NCI-H1417 (cell line): ENCODE measurements around the gene TAF4.
"Not testable (repeated sequence)": the region's sequence is repeated elsewhere in the genome, so short reads cannot be mapped to it uniquely, and the experiment has no call there.

ENCODE experiments used
- DNase-seq, 3 experiments: peaks; one replicate each; lab custom pipeline; 2025; lab: John Stamatoyannopoulos, UW

The TAF4 gene

GRCh38 chr20:62055862-62056115 is 9.9 kb downstream of the TAF4 start:
- DNase-seq = not testable (repeated sequence)

GRCh38 chr20:62055106-62055861 is 10.4 kb downstream of the TAF4 start:
- no peak for DNase-seq

DNA sequence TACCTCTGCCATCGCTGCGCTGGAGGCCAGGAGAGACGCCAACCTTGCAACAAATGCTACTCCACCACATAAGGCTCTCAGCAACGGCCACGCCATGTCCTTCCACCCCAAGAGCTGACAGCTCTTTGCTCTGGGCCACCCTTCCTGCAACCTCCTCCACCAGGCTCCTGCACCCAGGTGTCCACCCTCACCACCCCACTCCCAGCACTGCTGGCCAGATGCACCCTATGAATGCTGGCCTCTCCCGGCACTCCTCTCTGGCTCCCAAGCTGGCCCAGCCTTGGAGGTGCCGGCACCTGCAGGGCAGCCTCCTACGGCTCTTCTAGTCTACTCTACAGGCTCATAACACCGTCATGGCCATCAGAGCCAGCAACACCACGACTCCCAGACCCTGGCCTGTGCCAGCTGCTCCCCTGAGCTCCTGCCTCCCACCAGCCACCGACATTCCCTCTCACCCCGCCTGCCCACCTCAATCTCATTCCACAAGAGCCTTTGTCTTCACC is 11.2 kb downstream of the TAF4 start:
- no peak for DNase-seq

DNA sequence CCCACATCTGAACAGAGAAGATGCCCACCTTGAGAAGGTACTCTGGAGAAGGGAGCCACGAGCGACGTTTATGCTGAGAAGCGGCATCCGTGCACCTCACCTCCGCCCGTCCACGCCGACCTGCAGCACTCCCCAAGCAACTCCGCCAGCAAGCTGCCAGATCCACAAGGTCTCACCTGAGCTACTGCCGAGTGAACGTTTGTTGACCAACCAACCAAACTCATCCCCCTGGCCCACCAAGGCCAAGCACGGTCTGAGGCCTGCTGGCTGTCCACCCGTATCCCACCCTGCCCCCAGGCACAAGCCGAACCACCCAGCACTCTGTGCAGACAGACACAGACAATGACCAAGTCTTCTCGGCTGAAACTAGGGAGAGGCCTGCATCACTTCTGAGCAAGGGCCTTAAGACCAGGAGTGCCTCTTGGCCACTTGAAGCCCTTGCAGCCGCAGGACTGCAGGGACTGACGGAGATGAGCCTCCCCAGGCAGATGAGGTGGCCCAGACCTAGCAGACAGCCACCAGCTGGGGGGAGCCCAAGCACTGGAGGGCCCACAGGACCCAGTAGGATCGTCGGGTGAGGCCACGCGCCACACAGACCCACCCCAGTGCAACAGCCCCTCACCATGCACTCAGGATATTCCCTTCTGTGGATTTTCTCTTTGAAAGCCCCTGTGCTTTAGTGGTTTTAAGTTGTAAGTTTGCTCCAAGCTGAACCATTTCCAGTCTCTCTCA is 12.1 kb downstream of the TAF4 start:
- no peak for DNase-seq

- DNase-seq = no peak
Observed at GRCh38 chr20:62052842-62053464, 12.7 kb downstream of the TAF4 start.

- DNase-seq = no peak
Observed at GRCh38 chr20:62052336-62052841, 13.3 kb downstream of the TAF4 start.

GRCh38 chr20:62051546-62052255 is 14.0 kb downstream of the TAF4 start:
- DNase-seq = no peak

DNA sequence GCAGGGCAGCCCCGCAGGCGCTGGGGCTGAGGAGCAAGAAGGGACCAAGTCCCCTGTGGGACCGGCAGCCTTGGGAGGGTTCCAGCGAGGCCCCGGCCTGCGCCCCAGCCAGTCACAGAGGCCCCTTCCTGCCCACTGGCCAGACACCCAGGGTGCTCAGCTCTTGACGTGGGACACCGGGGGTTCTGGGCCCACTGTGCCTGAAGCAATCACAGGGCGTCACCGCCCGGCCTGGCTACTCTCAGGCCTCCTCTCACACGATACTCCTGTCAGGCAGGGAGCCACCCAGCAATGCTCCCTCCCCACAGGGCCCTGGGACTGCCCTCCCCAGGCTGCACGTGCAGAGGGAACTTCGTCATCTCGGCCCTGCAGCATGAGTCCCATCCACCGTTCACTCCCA is 14.5 kb downstream of the TAF4 start:
- DNase-seq = no peak

- no peak for DNase-seq
Observed at GRCh38 chr20:62050166-62051120, 15.2 kb downstream of the TAF4 start.

DNA sequence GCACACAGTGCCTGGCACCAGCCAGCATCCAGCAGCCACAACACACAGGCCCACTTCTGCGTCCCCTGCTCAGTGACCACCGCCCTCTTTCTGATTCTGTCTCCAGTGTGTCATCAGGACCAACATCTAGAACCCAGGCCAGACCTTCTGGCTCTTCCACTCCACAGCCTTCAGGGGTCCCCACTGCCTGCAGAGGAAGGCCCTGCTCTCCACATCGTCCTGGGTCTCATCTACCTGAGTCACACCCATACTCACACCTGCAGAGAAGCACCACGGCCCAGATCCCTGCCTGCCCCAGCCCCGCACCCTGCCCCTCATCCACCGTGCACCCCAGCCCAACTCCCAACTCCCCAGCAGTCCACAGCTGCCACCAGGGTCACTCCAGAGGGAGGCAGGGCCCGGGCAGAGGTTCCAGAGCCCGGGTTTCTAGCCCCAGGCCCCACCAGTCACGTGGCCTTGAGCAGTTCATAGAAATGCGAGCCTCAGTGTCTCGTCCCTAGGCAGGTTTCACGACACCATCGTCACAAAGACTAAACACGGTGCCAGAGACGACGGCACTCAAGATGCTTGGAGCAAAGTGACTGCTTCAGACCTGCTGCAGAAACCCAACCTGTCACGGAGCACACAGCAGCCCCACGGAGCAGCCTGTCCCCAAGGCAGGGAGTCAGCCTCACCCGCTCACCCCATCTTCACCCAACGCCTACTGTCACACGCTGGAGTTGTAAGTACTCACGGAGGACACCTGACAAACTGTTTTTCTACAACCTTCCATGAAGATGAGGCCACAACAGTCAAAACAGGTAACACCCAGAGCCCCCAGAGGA is 16.1 kb downstream of the TAF4 start:
- no peak for DNase-seq

DNA sequence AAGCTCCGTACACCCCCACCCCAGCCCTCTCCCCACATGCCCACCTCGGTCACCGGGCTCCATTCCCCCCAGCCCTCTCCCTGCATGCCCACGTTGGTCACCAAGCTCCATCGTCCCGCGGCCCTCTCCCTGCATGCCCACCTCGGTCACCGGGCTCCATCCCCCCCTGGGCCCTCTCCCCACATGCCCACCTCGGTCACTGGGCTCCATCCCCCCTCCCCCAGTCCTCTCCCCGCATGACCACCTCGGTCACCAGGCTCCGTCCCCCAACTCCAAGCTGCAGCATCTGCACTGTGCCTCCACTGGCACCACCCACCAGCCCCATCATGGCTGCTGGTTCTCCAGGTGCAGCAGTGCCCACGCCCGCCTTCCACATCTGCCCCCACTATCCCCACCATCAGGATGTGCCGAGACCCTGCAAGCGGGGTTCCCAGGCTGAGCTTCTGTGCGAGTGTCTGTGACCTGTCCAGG is 16.8 kb downstream of the TAF4 start:
- no peak for DNase-seq

GRCh38 chr20:62048346-62048761 is 17.3 kb downstream of the TAF4 start:
- no peak for DNase-seq

GRCh38 chr20:62047666-62048345 is 17.9 kb downstream of the TAF4 start:
- DNase-seq = no peak

GRCh38 chr20:62046431-62046830 is 19.2 kb downstream of the TAF4 start:
- no peak for DNase-seq

- no peak for DNase-seq
Observed at GRCh38 chr20:62045529-62046285, 20.0 kb downstream of the TAF4 start.

- no peak for DNase-seq
Observed at GRCh38 chr20:62045118-62045517, 20.6 kb downstream of the TAF4 start.

- no peak for DNase-seq
Observed at GRCh38 chr20:62044631-62045030, 21.1 kb downstream of the TAF4 start.

- DNase-seq = no peak
Observed at GRCh38 chr20:62043131-62043914, 22.4 kb downstream of the TAF4 start.
